BLaER1 (cell line): ENCODE data around the gene HSPA9.

Experiments
- H3K27ac ChIP-seq: shearing (Covaris generic); formaldehyde crosslinking; 2 replicates; pipeline ENCODE4 v1.8.1; 2022
- H3K27me3 ChIP-seq: shearing (Covaris generic); formaldehyde crosslinking; 2 replicates; pipeline ENCODE4 v1.8.1; 2022
- H3K36me3 ChIP-seq: shearing (Covaris generic); formaldehyde crosslinking; 2 replicates; pipeline ENCODE4 v1.8.1; 2022
- H3K4me1 ChIP-seq: shearing (Covaris generic); formaldehyde crosslinking; 2 replicates; pipeline ENCODE4 v1.8.1; 2022
- H3K4me2 ChIP-seq: shearing (Covaris generic); formaldehyde crosslinking; 2 replicates; pipeline ENCODE4 v1.8.1; 2022
- H3K4me3 ChIP-seq: shearing (Covaris generic); formaldehyde crosslinking; 2 replicates; pipeline ENCODE4 v1.8.1; 2022
- H3K9ac ChIP-seq: shearing (Covaris generic); formaldehyde crosslinking; 2 replicates; pipeline ENCODE4 v1.8.1; 2022
- H3K9me3 ChIP-seq: shearing (Covaris generic); formaldehyde crosslinking; 2 replicates; pipeline ENCODE4 v1.8.1; 2022
- H4K20me1 ChIP-seq: shearing (Covaris generic); formaldehyde crosslinking; 2 replicates; pipeline ENCODE4 v1.8.1; 2022
- Cebpa-rat ChIP-seq: shearing (Covaris generic); IDR thresholded peaks from 2 replicates; pipeline ENCODE4 v1.8.1; 2022

HSPA9 gene

GRCh38 chr5:138544181-138545134, 30.7 kb downstream of the HSPA9 start:
- Histone ChIP-seq H3K36me3 (peaks cover 15% of the 10 kb centered on the region; the same call in 1 of the 2 replicates), H3K4me1 (peaks cover 62% of the 10 kb centered on the region)
- TF ChIP-seq Cebpa-rat = no peak

GRCh38 chr5:138543730-138544104, 31.5 kb downstream of the HSPA9 start:
- Histone ChIP-seq H3K4me1 (peaks cover 62% of the 10 kb centered on the region), H3K9ac (peak overlapping the region; percentile 100), H3K27me3 (no peaks in the 10 kb centered on the region), H3K9me3 (no peaks in the 10 kb centered on the region), H3K36me3 (peaks cover 21% of the 10 kb centered on the region; the same call in 1 of the 2 replicates), H4K20me1 (peaks cover 59% of the 10 kb centered on the region), H3K27ac (peak overlapping the region; percentile 99), H3K4me3 (peak overlapping the region; percentile 95), H3K4me2 (peak overlapping the region; percentile 89)
- TF ChIP-seq Cebpa-rat = no peak

More at GRCh38 chr5:138544181-138545134, 30.7 kb downstream of the HSPA9 start:
- Histone ChIP-seq H3K27ac (peak overlapping the region; percentile 99), H3K4me3 (peak overlapping the region; percentile 95), H3K4me2 (peak overlapping the region; percentile 89), H4K20me1 (peaks cover 52% of the 10 kb centered on the region), H3K27me3 (no peaks in the 10 kb centered on the region), H3K9me3 (no peaks in the 10 kb centered on the region), H3K9ac (peak overlapping the region; percentile 100)

GRCh38 chr5:138542956-138543729, 32.1 kb downstream of the HSPA9 start, which contains the start of gene ETF1:
ETF1 (minus strand) TSS chr5:138543236; CDS start chr5:138542918, 318 bp downstream.
- H3K4me1 ChIP-seq = peaks cover 58% of the 10 kb centered on the region
- peak; percentile 99 for TF ChIP-seq Cebpa-rat

GRCh38 chr5:138542180-138542955, 32.8 kb downstream of the HSPA9 start:
- no peaks in the 10 kb centered on the region for H3K9me3 ChIP-seq
- peak overlapping the region; percentile 95 for H3K4me3 ChIP-seq
- H3K27me3 ChIP-seq = no peaks in the 10 kb centered on the region
- H3K9ac ChIP-seq = peak overlapping the region; percentile 100
- H3K36me3 ChIP-seq = peaks cover 28% of the 10 kb centered on the region; the same call in 1 of the 2 replicates
- H4K20me1 ChIP-seq = peaks cover 67% of the 10 kb centered on the region
- H3K27ac ChIP-seq = peak overlapping the region; percentile 99
- no peak for TF ChIP-seq Cebpa-rat
- H3K4me1 ChIP-seq = peaks cover 51% of the 10 kb centered on the region
- H3K4me2 ChIP-seq = peak overlapping the region; percentile 89

More at GRCh38 chr5:138542956-138543729, 32.1 kb downstream of the HSPA9 start, which contains the start of gene ETF1:
- peak within 1 kb of the TSS; percentile 95 for H3K4me3 ChIP-seq
- H3K27ac ChIP-seq = peak within 1 kb of the TSS; percentile 99
- peaks cover 59% of the 10 kb centered on the region for H4K20me1 ChIP-seq
- H3K9ac ChIP-seq = peak within 1 kb of the TSS; percentile 100
- no peaks in the 10 kb centered on the region for H3K27me3 ChIP-seq
- H3K4me2 ChIP-seq = peak within 1 kb of the TSS; percentile 89
- peaks cover 26% of the 10 kb centered on the region; the same call in 1 of the 2 replicates for H3K36me3 ChIP-seq
- H3K9me3 ChIP-seq = no peaks in the 10 kb centered on the region

GRCh38 chr5:138541511-138542179, 33.6 kb downstream of the HSPA9 start:
- peak overlapping the region; percentile 99 for H3K27ac ChIP-seq
- peak overlapping the region; percentile 100 for H3K9ac ChIP-seq
- no peaks in the 10 kb centered on the region for H3K9me3 ChIP-seq
- H3K36me3 ChIP-seq = peaks cover 35% of the 10 kb centered on the region
- no peaks in the 10 kb centered on the region for H3K27me3 ChIP-seq
- peaks cover 73% of the 10 kb centered on the region for H4K20me1 ChIP-seq
- peaks cover 48% of the 10 kb centered on the region for H3K4me1 ChIP-seq
- peak overlapping the region; percentile 95 for H3K4me3 ChIP-seq
- TF ChIP-seq Cebpa-rat = no peak
- H3K4me2 ChIP-seq = peak overlapping the region; percentile 89

- H3K4me1 ChIP-seq = peaks cover 30% of the 10 kb centered on the region
- no peak overlapping the region for H3K9ac ChIP-seq
- H3K9me3 ChIP-seq = no peaks in the 10 kb centered on the region
- peaks cover 53% of the 10 kb centered on the region for H3K36me3 ChIP-seq
- TF ChIP-seq Cebpa-rat = no peak
- peaks cover 84% of the 10 kb centered on the region for H4K20me1 ChIP-seq
- H3K27me3 ChIP-seq = no peaks in the 10 kb centered on the region
- H3K4me3 ChIP-seq = no peak overlapping the region
- H3K27ac ChIP-seq = no peak overlapping the region
- 0 out of 2 replicates have a peak overlapping the region, but pooled peaks have one; percentile 89 for H3K4me2 ChIP-seq
Observed at GRCh38 chr5:138539791-138540190, 35.4 kb downstream of the HSPA9 start.

GRCh38 chr5:138538943-138539627, 36.1 kb downstream of the HSPA9 start:
- peaks cover 23% of the 10 kb centered on the region for H3K4me1 ChIP-seq
- no peak overlapping the region for H3K4me3 ChIP-seq
- H3K4me2 ChIP-seq = no peak overlapping the region
- TF ChIP-seq Cebpa-rat = no peak
- no peaks in the 10 kb centered on the region for H3K27me3 ChIP-seq
- H3K27ac ChIP-seq = no peak overlapping the region
- peaks cover 86% of the 10 kb centered on the region for H4K20me1 ChIP-seq
- H3K9ac ChIP-seq = no peak overlapping the region
- H3K36me3 ChIP-seq = peaks cover 60% of the 10 kb centered on the region
- no peaks in the 10 kb centered on the region for H3K9me3 ChIP-seq

- Histone ChIP-seq H3K4me2 (no peak overlapping the region), H3K4me1 (peaks cover 21% of the 10 kb centered on the region), H3K27ac (no peak overlapping the region), H3K36me3 (peaks cover 83% of the 10 kb centered on the region), H4K20me1 (peaks cover 100% of the 10 kb centered on the region), H3K9me3 (no peaks in the 10 kb centered on the region), H3K4me3 (no peak overlapping the region), H3K9ac (no peak overlapping the region), H3K27me3 (no peaks in the 10 kb centered on the region)
- no peak for TF ChIP-seq Cebpa-rat
Observed at GRCh38 chr5:138536665-138537315, 38.4 kb downstream of the HSPA9 start.
